B cell (primary cell): ENCODE results near the gene PCNX3.

Source experiments
- CTCF ChIP-seq: fragments of 200-600 bp; IDR thresholded peaks from one replicate; pipeline ENCODE4 v1.8.0; 2022; ENCODE audit warnings: antibody characterized with exemption, mild to moderate bottlenecking
- EZH2 ChIP-seq: IDR thresholded peaks from 2 replicates; pipeline ENCODE4 v1.6.1; 2012; ENCODE audit warnings: borderline replicate concordance, low read depth, mild to moderate bottlenecking, moderate library complexity, low read length; ENCODE audit not compliant: insufficient read depth, poor library complexity, severe bottlenecking

- TF ChIP-seq CTCF (peak; percentile 83), EZH2 (no peak)
Measured at GRCh38 chr11:65588199-65589054, 27.1 kb upstream of the PCNX3 start.
